ENCODE data around the gene LRRTM2.
"Not testable (repeated sequence)": the region's sequence is repeated elsewhere in the genome, so short reads cannot be mapped to it uniquely, and the experiment has no call there.

Gene LRRTM2

GRCh38 chr5:138834853-138835252, 40.3 kb downstream of the LRRTM2 start:
- not testable (repeated sequence) for DNase-seq

GRCh38 chr5:138833726-138834480, 41.2 kb downstream of the LRRTM2 start:
- no peak for DNase-seq

- no peak for DNase-seq
These were observed 42.1 kb downstream of the LRRTM2 start for GRCh38 chr5:138833080-138833479.

- DNase-seq: no peak
These were observed 42.9 kb downstream of the LRRTM2 start for GRCh38 chr5:138832218-138832617.

GRCh38 chr5:138831703-138832102, 43.4 kb downstream of the LRRTM2 start:
- DNase-seq: no peak

- DNase-seq: no peak
These were observed 45.8 kb downstream of the LRRTM2 start for GRCh38 chr5:138829341-138829740.

- no peak for DNase-seq
These were observed 46.6 kb downstream of the LRRTM2 start for GRCh38 chr5:138828556-138828955.

GRCh38 chr5:138824924-138825863, 49.9 kb downstream of the LRRTM2 start:
- no peak for DNase-seq

- DNase-seq: no peak
These were observed 50.6 kb downstream of the LRRTM2 start for GRCh38 chr5:138824516-138824915.

- DNase-seq: no peak
These were observed 54.4 kb downstream of the LRRTM2 start for GRCh38 chr5:138820695-138821094.

GRCh38 chr5:138819081-138819480, 56.1 kb downstream of the LRRTM2 start:
- DNase-seq: no peak
